Keratinocyte (primary cell): Measurements from ENCODE around the gene PAK2.

ENCODE experiments used
- EZH2 ChIP-seq: IDR thresholded peaks from one replicate; pipeline ENCODE4 v1.6.1; 2012; ENCODE audit warnings: inconsistent platforms, mild to moderate bottlenecking, low read length, moderate library complexity
- TF ChIP-seq, protein P1 (sequence below), 3 experiments: IDR thresholded peaks in 1 of 3; conservative IDR thresholded peaks in 1 of 3; optimal IDR thresholded peaks in 1 of 3; 2 replicates in 2 of 3; 3 replicates in 1 of 3; pipeline versions ENCODE3 to v1.5.1; 2011; ENCODE audit warnings: low read length in 3 of 3, mild to moderate bottlenecking in 3 of 3, moderate library complexity in 2 of 3, control low read depth in 1 of 3, inconsistent platforms in 1 of 3; ENCODE audit not compliant: insufficient read depth in 2 of 3; ENCODE audit errors: extremely low read depth in 1 of 3

DNA sequence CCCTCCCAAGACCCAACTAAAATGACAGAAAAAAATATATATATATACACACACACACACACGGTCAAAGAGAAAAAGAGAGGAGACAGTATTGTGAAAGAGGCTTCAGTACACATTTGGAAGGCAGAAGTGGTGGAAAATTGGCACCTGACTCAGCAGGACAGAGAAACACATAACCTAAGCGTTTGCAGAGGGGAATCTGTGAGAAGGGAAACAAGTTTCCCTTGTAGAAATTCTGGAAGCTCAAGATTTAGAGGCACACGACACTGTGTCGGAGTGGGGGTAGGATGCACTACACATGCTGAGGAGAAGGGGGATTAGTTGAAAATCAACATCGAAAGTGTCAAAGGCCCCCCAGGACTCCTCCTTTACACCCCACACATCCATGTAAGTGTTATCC is 53.1 kb downstream of the PAK2 start:
- TF ChIP-seq, protein P1, sequence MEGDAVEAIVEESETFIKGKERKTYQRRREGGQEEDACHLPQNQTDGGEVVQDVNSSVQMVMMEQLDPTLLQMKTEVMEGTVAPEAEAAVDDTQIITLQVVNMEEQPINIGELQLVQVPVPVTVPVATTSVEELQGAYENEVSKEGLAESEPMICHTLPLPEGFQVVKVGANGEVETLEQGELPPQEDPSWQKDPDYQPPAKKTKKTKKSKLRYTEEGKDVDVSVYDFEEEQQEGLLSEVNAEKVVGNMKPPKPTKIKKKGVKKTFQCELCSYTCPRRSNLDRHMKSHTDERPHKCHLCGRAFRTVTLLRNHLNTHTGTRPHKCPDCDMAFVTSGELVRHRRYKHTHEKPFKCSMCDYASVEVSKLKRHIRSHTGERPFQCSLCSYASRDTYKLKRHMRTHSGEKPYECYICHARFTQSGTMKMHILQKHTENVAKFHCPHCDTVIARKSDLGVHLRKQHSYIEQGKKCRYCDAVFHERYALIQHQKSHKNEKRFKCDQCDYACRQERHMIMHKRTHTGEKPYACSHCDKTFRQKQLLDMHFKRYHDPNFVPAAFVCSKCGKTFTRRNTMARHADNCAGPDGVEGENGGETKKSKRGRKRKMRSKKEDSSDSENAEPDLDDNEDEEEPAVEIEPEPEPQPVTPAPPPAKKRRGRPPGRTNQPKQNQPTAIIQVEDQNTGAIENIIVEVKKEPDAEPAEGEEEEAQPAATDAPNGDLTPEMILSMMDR (optimal IDR thresholded peaks at IDR 0.05 in 1 of 3, IDR thresholded peaks at IDR 0.05 in 1 of 3, conservative IDR thresholded peaks at IDR 0.05 in 1 of 3; ENCODE audit: extremely low read depth in 1 of 3, insufficient read depth in 2 of 3, low read length in 3 of 3) = no peak
- no peak for TF ChIP-seq EZH2
